ENCODE results near the gene TRAP1.
"Not testable (repeated sequence)": the region's sequence is repeated elsewhere in the genome, so short reads cannot be mapped to it uniquely, and the experiment has no call there.

Gene TRAP1

DNA sequence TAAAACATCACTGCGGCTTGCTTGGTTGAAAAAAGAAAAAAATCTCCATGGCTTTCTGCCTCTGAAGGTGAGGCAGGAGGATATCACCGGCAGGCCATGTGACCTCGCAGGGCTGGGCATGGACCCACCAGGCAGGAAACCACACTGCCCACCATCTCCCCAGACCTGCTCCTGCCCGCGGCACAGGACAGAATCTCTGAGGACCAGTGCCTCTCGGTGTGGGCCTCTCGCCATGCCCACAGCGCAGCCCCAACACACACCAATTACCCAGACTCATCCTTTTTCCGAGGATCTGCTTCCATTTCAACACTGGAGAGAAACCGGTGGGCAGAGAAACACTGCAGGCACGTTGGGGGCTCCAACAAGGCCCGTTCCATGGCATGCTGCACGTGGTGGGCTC lies 46.6 kb downstream of the TRAP1 start:
- H3K27me3 ChIP-seq (replicated peaks; ENCODE audit: control insufficient read depth, insufficient read depth, low read length), result no peaks in the 10 kb centered on the region
- H3K4me1 ChIP-seq (ENCODE audit: control insufficient read depth, insufficient read depth, low read length), result no peaks in the 10 kb centered on the region
- peaks cover 6% of the 10 kb centered on the region for H3K9me3 ChIP-seq (ENCODE audit: control insufficient read depth, low read length)
- DNase-seq (ENCODE audit: low read depth), result no peak
- H3K4me3 ChIP-seq (ENCODE audit: low read length), result no peak overlapping the region
- no peak overlapping the region for H3K9ac ChIP-seq (ENCODE audit: low read length)
- peaks cover 58% of the 10 kb centered on the region for H3K36me3 ChIP-seq (ENCODE audit: control insufficient read depth, insufficient read depth, low read length, severe bottlenecking)

DNA sequence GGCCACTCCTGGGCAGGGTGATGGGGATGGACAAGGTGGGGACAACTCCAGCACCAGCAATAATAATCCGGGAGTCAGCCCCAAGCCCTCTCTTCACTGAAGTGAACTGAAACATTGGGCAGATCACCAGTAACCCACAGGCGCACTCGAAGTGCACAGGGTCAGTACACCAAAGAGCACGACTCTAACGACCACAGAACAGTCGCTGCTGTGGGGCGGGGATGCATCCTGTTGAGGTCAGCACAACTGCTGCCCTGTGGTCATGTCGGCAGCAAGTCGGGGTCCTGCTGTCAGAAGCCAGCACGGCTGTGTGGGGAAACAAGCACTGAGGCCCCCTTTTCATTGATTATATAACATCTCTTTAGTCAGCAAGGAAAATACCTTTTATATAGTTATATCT lies 48.2 kb downstream of the TRAP1 start:
- no peak for DNase-seq (ENCODE audit: low read depth)
- Histone ChIP-seq H3K9me3 (ENCODE audit: control insufficient read depth, low read length) (peaks cover 6% of the 10 kb centered on the region), H3K9ac (ENCODE audit: low read length) (no peak overlapping the region), H3K36me3 (ENCODE audit: control insufficient read depth, insufficient read depth, low read length, severe bottlenecking) (peaks cover 56% of the 10 kb centered on the region), H3K4me1 (ENCODE audit: control insufficient read depth, insufficient read depth, low read length) (no peaks in the 10 kb centered on the region), H3K4me3 (ENCODE audit: low read length) (no peak overlapping the region), H3K27me3 (replicated peaks; ENCODE audit: control insufficient read depth, insufficient read depth, low read length) (no peaks in the 10 kb centered on the region)

GRCh38 chr16:3668626-3669025 lies 48.7 kb downstream of the TRAP1 start:
- Histone ChIP-seq H3K9ac (ENCODE audit: low read length) (no peak overlapping the region), H3K9me3 (ENCODE audit: control insufficient read depth, low read length) (peaks cover 6% of the 10 kb centered on the region), H3K27me3 (replicated peaks; ENCODE audit: control insufficient read depth, insufficient read depth, low read length) (no peaks in the 10 kb centered on the region), H3K36me3 (ENCODE audit: control insufficient read depth, insufficient read depth, low read length, severe bottlenecking) (peaks cover 54% of the 10 kb centered on the region), H3K4me3 (ENCODE audit: low read length) (no peak overlapping the region), H3K4me1 (ENCODE audit: control insufficient read depth, insufficient read depth, low read length) (no peaks in the 10 kb centered on the region)
- no peak for DNase-seq (ENCODE audit: low read depth)

- no peak for DNase-seq (ENCODE audit: low read depth)
- H3K9me3 ChIP-seq (ENCODE audit: control insufficient read depth, low read length), result peaks cover 6% of the 10 kb centered on the region
- no peaks in the 10 kb centered on the region for H3K27me3 ChIP-seq (replicated peaks; ENCODE audit: control insufficient read depth, insufficient read depth, low read length)
- peaks cover 57% of the 10 kb centered on the region for H3K36me3 ChIP-seq (ENCODE audit: control insufficient read depth, insufficient read depth, low read length, severe bottlenecking)
- no peak overlapping the region for H3K4me3 ChIP-seq (ENCODE audit: low read length)
- H3K4me1 ChIP-seq (ENCODE audit: control insufficient read depth, insufficient read depth, low read length), result no peaks in the 10 kb centered on the region
- H3K9ac ChIP-seq (ENCODE audit: low read length), result no peak overlapping the region
Measured at GRCh38 chr16:3665508-3665907, 51.8 kb downstream of the TRAP1 start.

GRCh38 chr16:3664187-3664896 lies 53.0 kb downstream of the TRAP1 start:
- Histone ChIP-seq H3K9me3 (ENCODE audit: control insufficient read depth, low read length) (peaks cover 6% of the 10 kb centered on the region), H3K4me1 (ENCODE audit: control insufficient read depth, insufficient read depth, low read length) (peaks cover 5% of the 10 kb centered on the region), H3K4me3 (ENCODE audit: low read length) (no peak overlapping the region), H3K9ac (ENCODE audit: low read length) (no peak overlapping the region), H3K27me3 (replicated peaks; ENCODE audit: control insufficient read depth, insufficient read depth, low read length) (no peaks in the 10 kb centered on the region), H3K36me3 (ENCODE audit: control insufficient read depth, insufficient read depth, low read length, severe bottlenecking) (peaks cover 57% of the 10 kb centered on the region)
- DNase-seq (ENCODE audit: low read depth), result no peak

DNA sequence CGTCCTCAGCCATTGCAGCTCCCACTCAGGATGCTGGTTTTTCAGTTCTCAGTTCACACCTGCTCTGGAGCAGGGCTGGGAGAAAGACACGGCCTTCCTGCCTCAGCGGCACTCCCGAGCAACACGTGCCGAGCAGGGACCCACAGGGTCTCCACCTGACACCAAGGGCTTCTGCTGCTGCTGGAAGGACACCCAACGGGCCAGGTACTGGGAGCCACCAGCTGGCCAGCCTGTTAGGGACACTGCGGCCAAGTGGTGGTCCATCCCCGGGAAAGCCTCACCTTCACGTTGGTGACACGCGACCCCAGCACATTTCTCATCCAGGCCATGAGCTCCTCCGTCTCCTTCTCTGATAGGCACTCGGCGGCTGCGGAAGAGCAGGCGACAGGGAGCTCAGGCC lies 54.7 kb downstream of the TRAP1 start:
- no peak overlapping the region for H3K9ac ChIP-seq (ENCODE audit: low read length)

DNA sequence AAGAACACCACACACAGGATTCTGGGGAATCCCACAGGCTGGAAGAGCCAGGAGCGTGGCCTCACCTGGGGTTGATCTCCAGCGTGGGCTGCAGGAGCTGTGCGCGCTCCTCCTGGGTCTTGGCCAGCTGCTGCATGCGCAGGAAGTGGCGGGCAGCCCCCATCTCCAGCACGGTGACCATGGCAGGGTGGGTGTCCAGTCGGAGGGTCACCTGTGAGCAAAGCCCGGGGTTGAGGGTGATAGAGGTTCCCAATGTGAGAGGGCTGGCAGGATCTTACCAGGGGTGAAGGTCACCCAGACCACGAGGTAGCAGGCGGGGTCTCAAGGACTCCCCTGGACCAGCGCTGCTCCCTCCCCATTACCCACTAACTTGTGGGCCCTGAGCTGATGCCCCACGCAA lies 55.4 kb downstream of the TRAP1 start:
- H3K9ac ChIP-seq (ENCODE audit: low read length), result no peak overlapping the region
- no peaks in the 10 kb centered on the region for H3K9me3 ChIP-seq (ENCODE audit: control insufficient read depth, low read length)
- no peak for DNase-seq (ENCODE audit: low read depth)
- H3K4me1 ChIP-seq (ENCODE audit: control insufficient read depth, insufficient read depth, low read length), result peaks cover 13% of the 10 kb centered on the region
- peaks cover 63% of the 10 kb centered on the region for H3K36me3 ChIP-seq (ENCODE audit: control insufficient read depth, insufficient read depth, low read length, severe bottlenecking)
- H3K27me3 ChIP-seq (replicated peaks; ENCODE audit: control insufficient read depth, insufficient read depth, low read length), result no peaks in the 10 kb centered on the region
- no peak overlapping the region for H3K4me3 ChIP-seq (ENCODE audit: low read length)

More for the DNA sequence above, 54.7 kb downstream of the TRAP1 start:
- H3K27me3 ChIP-seq (replicated peaks; ENCODE audit: control insufficient read depth, insufficient read depth, low read length), result no peaks in the 10 kb centered on the region
- peaks cover 56% of the 10 kb centered on the region for H3K36me3 ChIP-seq (ENCODE audit: control insufficient read depth, insufficient read depth, low read length, severe bottlenecking)
- DNase-seq (ENCODE audit: low read depth), result no peak
- H3K4me1 ChIP-seq (ENCODE audit: control insufficient read depth, insufficient read depth, low read length), result peaks cover 13% of the 10 kb centered on the region
- H3K9me3 ChIP-seq (ENCODE audit: control insufficient read depth, low read length), result no peaks in the 10 kb centered on the region
- no peak overlapping the region for H3K4me3 ChIP-seq (ENCODE audit: low read length)

DNA sequence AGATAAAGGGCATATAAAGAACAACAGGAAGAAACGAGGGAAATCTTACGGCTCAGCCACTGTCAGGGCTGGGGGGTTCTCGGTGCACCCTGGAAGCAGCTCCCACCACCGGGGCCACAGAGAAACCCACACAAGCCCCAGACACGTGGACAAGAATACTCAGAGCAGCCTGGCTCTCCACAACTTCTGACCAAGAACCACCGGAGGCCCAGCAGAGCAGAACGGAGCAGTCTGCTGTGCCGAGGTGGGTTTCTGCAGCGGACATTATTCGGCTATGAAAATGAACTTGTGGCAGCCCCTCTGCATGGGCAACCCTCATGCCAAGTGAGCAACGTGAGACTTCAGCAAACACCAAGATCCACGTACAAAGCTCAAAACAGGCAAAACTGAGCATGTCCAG lies 56.0 kb downstream of the TRAP1 start:
- Histone ChIP-seq H3K4me3 (ENCODE audit: low read length) (no peak overlapping the region), H3K9me3 (ENCODE audit: control insufficient read depth, low read length) (no peaks in the 10 kb centered on the region), H3K36me3 (ENCODE audit: control insufficient read depth, insufficient read depth, low read length, severe bottlenecking) (peaks cover 68% of the 10 kb centered on the region), H3K4me1 (ENCODE audit: control insufficient read depth, insufficient read depth, low read length) (peaks cover 13% of the 10 kb centered on the region), H3K9ac (ENCODE audit: low read length) (no peak overlapping the region), H3K27me3 (replicated peaks; ENCODE audit: control insufficient read depth, insufficient read depth, low read length) (no peaks in the 10 kb centered on the region)
- no peak for DNase-seq (ENCODE audit: low read depth)

DNA sequence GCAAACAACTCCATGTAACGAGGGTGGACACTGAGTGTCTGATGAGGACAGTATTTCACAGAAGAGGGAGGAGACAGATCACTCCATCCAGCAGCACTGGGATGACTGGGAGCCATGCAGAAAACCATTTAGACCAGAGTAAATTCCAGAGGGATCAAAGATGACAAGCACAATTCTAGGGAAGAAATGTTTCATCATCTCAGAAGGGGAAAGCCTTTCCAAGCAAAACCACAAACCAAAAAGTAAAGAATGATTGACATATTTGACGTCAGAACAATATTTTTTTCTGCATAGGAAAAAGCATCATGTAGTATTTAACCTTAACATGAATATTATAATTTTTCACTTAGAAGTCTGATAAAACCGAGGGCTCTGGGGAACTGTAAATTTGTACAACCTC lies 58.1 kb downstream of the TRAP1 start:
- H3K27me3 ChIP-seq (replicated peaks; ENCODE audit: control insufficient read depth, insufficient read depth, low read length), result no peaks in the 10 kb centered on the region
- H3K4me1 ChIP-seq (ENCODE audit: control insufficient read depth, insufficient read depth, low read length), result peaks cover 13% of the 10 kb centered on the region
- DNase-seq (ENCODE audit: low read depth), result peak; percentile 52
- no peak overlapping the region for H3K9ac ChIP-seq (ENCODE audit: low read length)
- H3K4me3 ChIP-seq (ENCODE audit: low read length), result no peak overlapping the region
- H3K9me3 ChIP-seq (ENCODE audit: control insufficient read depth, low read length), result no peaks in the 10 kb centered on the region
- H3K36me3 ChIP-seq (ENCODE audit: control insufficient read depth, insufficient read depth, low read length, severe bottlenecking), result peaks cover 59% of the 10 kb centered on the region

DNA sequence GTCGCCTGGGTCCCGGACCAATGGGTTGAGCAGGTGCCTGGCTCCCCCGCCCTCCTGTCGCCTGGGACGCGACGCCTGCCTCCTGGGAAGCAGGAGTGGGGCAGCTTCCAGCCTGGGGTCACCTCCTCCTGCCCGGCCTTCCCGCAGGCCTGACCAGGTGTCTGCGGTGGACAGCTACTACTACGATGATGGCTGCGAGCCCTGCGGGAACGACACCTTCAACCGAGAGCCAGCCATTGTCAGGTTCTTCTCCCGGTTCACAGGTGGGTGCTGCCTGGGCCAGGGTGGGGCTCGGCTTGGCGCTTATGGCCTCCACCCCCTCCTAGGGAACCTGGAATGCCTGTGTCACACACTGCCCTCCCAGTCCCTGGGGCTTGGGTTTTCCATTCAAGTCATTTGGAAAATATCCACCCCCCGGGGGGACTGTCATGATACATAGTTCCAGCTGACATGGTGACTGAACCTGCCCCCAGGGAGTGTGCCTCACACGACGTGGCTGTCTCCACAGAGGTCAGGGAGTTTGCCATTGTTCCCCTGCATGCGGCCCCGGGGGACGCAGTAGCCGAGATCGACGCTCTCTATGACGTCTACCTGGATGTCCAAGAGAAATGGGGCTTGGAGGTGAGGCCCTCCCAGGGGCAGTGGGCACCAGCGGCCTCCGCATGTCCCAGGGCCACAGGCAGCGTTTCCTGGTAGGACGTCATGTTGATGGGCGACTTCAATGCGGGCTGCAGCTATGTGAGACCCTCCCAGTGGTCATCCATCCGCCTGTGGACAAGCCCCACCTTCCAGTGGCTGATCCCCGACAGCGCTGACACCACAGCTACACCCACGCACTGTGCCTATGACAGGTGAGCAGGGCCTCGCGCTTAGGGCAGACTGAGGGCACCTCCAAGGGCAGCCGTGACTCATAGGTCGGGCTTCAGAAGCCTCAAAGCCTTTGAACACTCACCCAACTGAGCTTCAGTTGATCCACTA lies 60.5 kb downstream of the TRAP1 start:
- Histone ChIP-seq H3K9ac (ENCODE audit: low read length) (no peak overlapping the region), H3K4me3 (ENCODE audit: low read length) (no peak overlapping the region), H3K4me1 (ENCODE audit: control insufficient read depth, insufficient read depth, low read length) (peaks cover 13% of the 10 kb centered on the region), H3K36me3 (ENCODE audit: control insufficient read depth, insufficient read depth, low read length, severe bottlenecking) (peaks cover 43% of the 10 kb centered on the region), H3K9me3 (ENCODE audit: control insufficient read depth, low read length) (no peaks in the 10 kb centered on the region), H3K27me3 (replicated peaks; ENCODE audit: control insufficient read depth, insufficient read depth, low read length) (no peaks in the 10 kb centered on the region)
- no peak for DNase-seq (ENCODE audit: low read depth)

DNA sequence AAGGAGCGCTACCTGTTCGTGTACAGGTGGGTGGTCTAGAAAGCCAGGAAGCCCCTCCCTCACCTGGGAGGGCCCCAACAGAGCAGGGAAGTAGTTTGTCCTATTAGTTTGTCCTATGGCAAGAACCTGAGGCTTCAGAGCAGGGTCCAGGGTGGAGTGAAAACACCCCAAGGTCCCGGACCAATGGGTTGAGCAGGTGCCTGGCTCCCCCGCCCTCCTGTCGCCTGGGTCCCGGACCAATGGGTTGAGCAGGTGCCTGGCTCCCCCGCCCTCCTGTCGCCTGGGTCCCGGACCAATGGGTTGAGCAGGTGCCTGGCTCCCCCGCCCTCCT lies 61.2 kb downstream of the TRAP1 start:
- Histone ChIP-seq H3K4me1 (ENCODE audit: control insufficient read depth, insufficient read depth, low read length) (peaks cover 13% of the 10 kb centered on the region), H3K36me3 (ENCODE audit: control insufficient read depth, insufficient read depth, low read length, severe bottlenecking) (peaks cover 42% of the 10 kb centered on the region)
- H3K9me3 ChIP-seq (ENCODE audit: control insufficient read depth, low read length); H3K4me3 ChIP-seq (ENCODE audit: low read length); H3K27me3 ChIP-seq (replicated peaks; ENCODE audit: control insufficient read depth, insufficient read depth, low read length); DNase-seq (ENCODE audit: low read depth); H3K9ac ChIP-seq (ENCODE audit: low read length): not testable (repeated sequence)

All from adipocyte (in vitro differentiated cells).